SK-N-SH (cell line): ENCODE measurements around the gene MLANA. TPM values are rescaled to one million over a fixed set of nuclear protein-coding genes. Genes with fewer than 3 reads are reported as not detected.

Experiments used
- CTCF ChIA-PET: fragments of 300-600, 350-600 bp; formaldehyde crosslinking; extraction: SDS; loops from one replicate; lab custom pipeline; 2021; lab: Yijun Ruan, JAX
- POLR2A ChIA-PET: fragments of 350-600 bp; sonication (Branson Sonifier 250); formaldehyde crosslinking; extraction: SDS; loops from one replicate; lab custom pipeline; 2020; ENCODE audit warnings: antibody characterized with exemption, inconsistent platforms; lab: Yijun Ruan, JAX
- DNase-seq: peaks from one replicate; pipeline ENCODE4 v3.0.0; 2012
- H2AFZ ChIP-seq: fragments of 200-600 bp; sonication (generic); 2 replicates; pipeline ENCODE4 v1.8.1; 2016; ENCODE audit warnings: antibody characterized with exemption, mild to moderate bottlenecking, low read depth
- H3F3A ChIP-seq: fragments of 200-600 bp; sonication (generic); replicated peaks from 2 replicates; pipeline ENCODE3; 2016; ENCODE audit warnings: antibody characterized with exemption, mild to moderate bottlenecking; ENCODE audit not compliant: insufficient read depth
- H3K27ac ChIP-seq, 2 experiments: fragments of 200-500 bp in 1 of 2; fragments of 200-600 bp in 1 of 2; sonication (Bioruptor generic) in 1 of 2; sonication (generic), shearing (Covaris generic) in 1 of 2; 2 replicates each; pipeline versions ENCODE4 v1.5.1 to v1.6.1; 2014 to 2016; ENCODE audit warnings: low read depth in 2 of 2, inconsistent platforms in 1 of 2, low read length in 1 of 2, mild to moderate bottlenecking in 1 of 2, mixed read lengths in 1 of 2
- H3K27me3 ChIP-seq: fragments of 200-600 bp; sonication (generic), shearing (Covaris generic); 2 replicates; pipeline ENCODE4 v1.6.1; 2016; ENCODE audit warnings: mixed run types; ENCODE audit not compliant: insufficient read depth
- H3K36me3 ChIP-seq, 2 experiments: fragments of 200-500 bp in 1 of 2; fragments of 200-600 bp in 1 of 2; sonication (Bioruptor generic) in 1 of 2; sonication (generic) in 1 of 2; replicated peaks in 1 of 2; 2 replicates each; pipeline versions ENCODE3 to v1.5.1; 2014 to 2016; ENCODE audit warnings: low read length in 1 of 2, mild to moderate bottlenecking in 1 of 2; ENCODE audit not compliant: insufficient read depth in 2 of 2, control insufficient read depth in 1 of 2
- H3K4me1 ChIP-seq, 2 experiments: fragments of 200-500 bp in 1 of 2; fragments of 200-600 bp in 1 of 2; sonication (Bioruptor generic) in 1 of 2; sonication (generic), shearing (Covaris generic) in 1 of 2; 2 replicates each; pipeline versions ENCODE4 v1.5.1 to v1.6.1; 2014 to 2016; ENCODE audit warnings: low read depth in 1 of 2, low read length in 1 of 2, mixed run types in 1 of 2; ENCODE audit not compliant: insufficient read depth in 2 of 2, control insufficient read depth in 1 of 2
- H3K4me2 ChIP-seq: fragments of 200-600 bp; sonication (generic), shearing (Covaris generic); 2 replicates; pipeline ENCODE4 v1.6.1; 2017; ENCODE audit warnings: mixed run types
- H3K4me3 ChIP-seq, 2 experiments: fragments of 200-500 bp in 1 of 2; fragments of 200-600 bp in 1 of 2; sonication (Bioruptor generic) in 1 of 2; sonication (generic), shearing (Covaris generic) in 1 of 2; 2 replicates each; pipeline versions ENCODE4 v1.5.1 to v1.8.1; 2014 to 2016; ENCODE audit warnings: low read depth in 2 of 2, inconsistent platforms in 1 of 2, low read length in 1 of 2, mild to moderate bottlenecking in 1 of 2, mixed read lengths in 1 of 2, moderate library complexity in 1 of 2
- H3K79me2 ChIP-seq: fragments of 200-600 bp; sonication (generic); 2 replicates; pipeline ENCODE4 v1.8.1; 2017; ENCODE audit warnings: mild to moderate bottlenecking; ENCODE audit not compliant: insufficient read depth
- H3K9ac ChIP-seq: fragments of 200-600 bp; sonication (generic); 2 replicates; pipeline ENCODE4 v1.6.1; 2017; ENCODE audit warnings: mixed run types
- H3K9me2 ChIP-seq: fragments of 200-600 bp; sonication (generic); 2 replicates; pipeline ENCODE4 v1.6.1; 2017; ENCODE audit warnings: mixed run types
- H3K9me3 ChIP-seq: fragments of 200-600 bp; sonication (generic); 2 replicates; pipeline ENCODE4 v1.6.1; 2017; ENCODE audit warnings: mixed run types, mild to moderate bottlenecking, moderate library complexity
- H4K20me1 ChIP-seq: fragments of 200-600 bp; sonication (generic); 2 replicates; pipeline ENCODE4 v1.6.1; 2017; ENCODE audit warnings: mild to moderate bottlenecking, mixed run types; ENCODE audit not compliant: insufficient read depth
- CHD2 ChIP-seq: fragments of 150-350 bp; IDR thresholded peaks from 2 replicates; pipeline ENCODE4 v1.6.1; 2018; ENCODE audit warnings: low read length; ENCODE audit not compliant: partially characterized antibody
- ELF1 ChIP-seq: IDR thresholded peaks from 2 replicates; pipeline ENCODE4 v1.4.0; 2012
- EZH2phosphoT487 ChIP-seq: fragments of 200-600 bp; sonication (generic); IDR thresholded peaks from 2 replicates; pipeline ENCODE4 v1.6.1; 2017; ENCODE audit warnings: low read depth, mixed run types, mild to moderate bottlenecking, antibody characterized with exemption, moderate library complexity, borderline replicate concordance
- FOXJ3 ChIP-seq: sonication (generic); formaldehyde crosslinking; IDR thresholded peaks from 2 replicates; pipeline ENCODE4 v1.5.1; 2020; ENCODE audit warnings: mild to moderate bottlenecking, missing genetic modification reagents
- FOXM1 ChIP-seq: IDR thresholded peaks from 2 replicates; pipeline ENCODE4 v1.4.0; 2012; ENCODE audit warnings: low read depth, mild to moderate bottlenecking
- GATA2 ChIP-seq: sonication (generic); formaldehyde crosslinking; IDR thresholded peaks from 2 replicates; pipeline ENCODE4 v1.5.0; 2020; ENCODE audit warnings: mild to moderate bottlenecking, missing genetic modification reagents
- JUND ChIP-seq: IDR thresholded peaks from 2 replicates; pipeline ENCODE4 v1.4.0; 2012
- MXI1 ChIP-seq: IDR thresholded peaks from 2 replicates; pipeline ENCODE4 v1.6.1; 2012; ENCODE audit warnings: mild to moderate bottlenecking, low read depth, low read length, improper control_type of control experiment
- NFIC ChIP-seq: IDR thresholded peaks from 2 replicates; pipeline ENCODE4 v1.4.0; 2012; ENCODE audit warnings: borderline replicate concordance
- NRF1 ChIP-seq: IDR thresholded peaks from 2 replicates; pipeline ENCODE4 v1.6.1; 2012; ENCODE audit warnings: low read depth, mild to moderate bottlenecking, low read length
- TAF1 ChIP-seq: IDR thresholded peaks from 2 replicates; pipeline ENCODE4 v1.6.1; 2012; ENCODE audit warnings: low read depth, mild to moderate bottlenecking, low read length, moderate library complexity, borderline replicate concordance
- TEAD4 ChIP-seq: IDR thresholded peaks from 2 replicates; pipeline ENCODE4 v1.4.0; 2012; ENCODE audit warnings: mild to moderate bottlenecking, borderline replicate concordance; ENCODE audit not compliant: insufficient read depth
- WGBS: methylation state at CpG from one replicate; pipeline ENCODE4 v1.1.6; 2017; ENCODE audit warnings: low lambda C conversion rate; 5-methylcytosine and 5-hydroxymethylcytosine counted together
- polyA plus RNA-seq, 3 experiments: library from polyadenylated mRNA; depleted of rRNA; stranded (reverse); fragments of >200 nt; gene quantifications; 2 replicates each; pipeline ENCODE4 v1.2.3, GENCODE V29; 2012
- TF ChIP-seq, protein P1 (sequence below): IDR thresholded peaks from 2 replicates; pipeline ENCODE4 v1.4.0; 2012; ENCODE audit warnings: low read depth, borderline replicate concordance
- TF ChIP-seq, protein P2 (sequence below): fragments of 200-600 bp; sonication (generic); IDR thresholded peaks from 2 replicates; pipeline ENCODE4 v1.6.1; 2017; ENCODE audit warnings: antibody characterized with exemption, mild to moderate bottlenecking, moderate library complexity

Gene MLANA
- polyA plus RNA-seq, 1 of the 3 experiments (the other 2 are of a cell fraction) = not detected

DNA sequence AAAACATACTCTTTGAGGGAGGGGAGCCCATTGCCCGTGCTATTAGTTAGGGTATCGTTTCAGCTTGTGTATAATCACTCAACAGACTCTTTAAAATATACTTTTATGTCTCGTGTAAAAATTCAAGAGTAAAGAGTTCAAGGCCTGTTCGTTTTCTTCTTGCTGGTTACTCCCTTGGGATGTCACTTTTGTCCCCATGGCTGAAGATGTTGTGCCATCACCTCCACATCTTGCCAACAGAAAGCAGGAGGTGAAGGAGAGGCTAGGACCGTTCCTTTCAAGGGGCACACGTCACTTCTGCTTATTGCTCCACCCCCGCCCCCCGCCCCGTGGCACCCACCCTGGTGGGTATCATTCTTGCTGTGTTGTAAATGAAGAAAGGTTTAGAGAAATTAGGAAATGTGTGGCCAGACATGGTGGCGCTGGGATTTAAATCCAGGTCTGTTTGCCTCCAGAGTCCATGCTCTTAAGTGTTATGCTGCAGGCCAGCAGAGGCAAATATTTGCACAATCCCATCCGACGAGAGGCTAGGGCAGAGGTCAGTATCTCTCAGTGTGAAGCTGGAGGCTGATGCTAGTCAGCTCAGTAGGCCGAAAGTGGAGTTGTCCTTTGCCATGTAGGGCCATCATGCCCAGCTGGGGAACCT lies 3.0 kb downstream of the MLANA start (continued):
- TF ChIP-seq MXI1 = no peak
- no peak for TF ChIP-seq GATA2 (CRISPR knock-in tag)
- TF ChIP-seq TEAD4 = no peak

DNA sequence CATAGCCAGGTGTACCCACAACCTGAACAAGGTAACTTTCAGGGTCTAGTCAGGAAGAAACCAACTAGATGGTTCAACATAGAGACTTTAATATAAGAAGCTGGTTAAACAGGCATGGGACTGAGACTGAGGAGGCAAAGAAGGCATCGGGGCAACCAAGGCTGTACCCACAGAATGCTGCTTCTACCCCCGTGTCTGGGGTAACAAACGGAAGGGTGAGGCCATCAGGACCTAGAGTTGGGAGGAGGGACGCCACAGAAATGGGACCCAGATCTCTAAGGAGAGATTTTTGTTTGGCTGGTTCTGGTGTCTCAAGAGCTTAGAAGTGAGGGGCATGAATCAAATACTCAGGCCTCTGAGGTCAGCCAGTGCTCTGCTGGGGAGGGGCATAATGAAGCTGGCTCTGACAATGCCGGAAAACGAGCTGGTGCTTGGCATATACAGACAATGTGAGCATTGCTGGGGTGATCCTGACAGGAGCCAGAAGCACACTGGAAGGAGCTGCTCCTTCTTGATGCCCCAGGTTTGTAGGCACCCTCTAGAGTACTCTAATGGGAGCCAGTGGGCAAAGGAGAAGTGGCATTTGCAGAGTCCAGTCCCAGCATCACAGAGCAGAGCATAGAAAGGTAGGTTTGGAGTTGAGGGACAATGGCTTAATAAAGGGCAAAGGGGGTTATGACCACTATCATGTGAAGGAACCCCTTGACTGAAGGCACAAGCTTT lies 3.7 kb downstream of the MLANA start:
- Histone ChIP-seq H3K36me3 (peaks cover 0 to 3% of the 10 kb centered on the region in 2 experiments), H3K4me1 (no peaks in the 10 kb centered on the region), H3F3A (no peaks in the 10 kb centered on the region), H3K4me2 (no peak overlapping the region), H2AFZ (no peak overlapping the region), H3K9me3 (no peaks in the 10 kb centered on the region)
- WGBS = 82% methylated on average over 6 of the region's 6 CpGs
- POLR2A ChIA-PET = no interaction called here
- CTCF ChIA-PET = interaction anchor here (1.6 to 6.2 kb wide), 2 partner anchors 8 to 62 kb away, joined by 6 to 43 read pairs; partner anchors contain the start of gene ERMP1
- TF ChIP-seq EZH2phosphoT487 (no peak), NRF1 (no peak), NFIC (no peak), FOXJ3 (CRISPR knock-in tag) (no peak), FOXM1 (no peak), TEAD4 (no peak)
- TF ChIP-seq, protein P1, sequence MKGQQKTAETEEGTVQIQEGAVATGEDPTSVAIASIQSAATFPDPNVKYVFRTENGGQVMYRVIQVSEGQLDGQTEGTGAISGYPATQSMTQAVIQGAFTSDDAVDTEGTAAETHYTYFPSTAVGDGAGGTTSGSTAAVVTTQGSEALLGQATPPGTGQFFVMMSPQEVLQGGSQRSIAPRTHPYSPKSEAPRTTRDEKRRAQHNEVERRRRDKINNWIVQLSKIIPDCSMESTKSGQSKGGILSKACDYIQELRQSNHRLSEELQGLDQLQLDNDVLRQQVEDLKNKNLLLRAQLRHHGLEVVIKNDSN = no peak
- TF ChIP-seq, all 33 proteins: peak for 0
- no peak overlapping the region for H3K9ac ChIP-seq
- no peaks in the 10 kb centered on the region for H4K20me1 ChIP-seq
- no peaks in the 10 kb centered on the region for H3K27me3 ChIP-seq
- no peaks in the 10 kb centered on the region for H3K79me2 ChIP-seq
- no peaks in the 10 kb centered on the region for H3K9me2 ChIP-seq
- no peak for DNase-seq
- H3K27ac ChIP-seq = no peak overlapping the region
- no peak overlapping the region for H3K4me3 ChIP-seq

DNA sequence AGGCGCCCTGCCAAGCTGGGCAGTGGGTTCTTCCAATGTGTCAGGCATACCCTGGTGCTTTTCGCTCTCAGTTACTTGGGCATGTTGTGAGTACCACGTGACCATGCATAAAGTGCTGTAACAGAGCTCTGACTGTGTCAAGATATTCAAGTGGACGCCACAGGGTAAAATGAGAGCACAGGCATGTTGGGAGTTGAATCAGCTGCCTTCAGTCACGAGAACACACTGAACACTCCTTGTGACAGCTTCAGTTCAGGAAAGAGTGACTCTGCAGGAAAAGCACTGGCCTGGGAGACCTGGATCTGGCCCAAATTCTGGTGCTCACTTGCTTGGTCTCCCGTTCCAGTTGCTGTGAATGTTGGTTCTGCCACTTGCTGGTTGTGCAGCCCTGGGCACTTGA lies 5.1 kb downstream of the MLANA start:
- Histone ChIP-seq H3K27me3 (no peaks in the 10 kb centered on the region), H3K4me2 (no peak overlapping the region), H4K20me1 (no peaks in the 10 kb centered on the region), H3F3A (no peaks in the 10 kb centered on the region), H3K9me3 (no peaks in the 10 kb centered on the region), H2AFZ (no peak overlapping the region), H3K9ac (no peak overlapping the region), H3K9me2 (no peaks in the 10 kb centered on the region), H3K27ac (no peak overlapping the region), H3K4me1 (no peaks in the 10 kb centered on the region), H3K79me2 (no peaks in the 10 kb centered on the region), H3K36me3 (peaks cover 0 to 3% of the 10 kb centered on the region in 2 experiments), H3K4me3 (no peak overlapping the region)
- POLR2A ChIA-PET = no interaction called here
- WGBS = 89% methylated on average over 5 of the region's 6 CpGs
- TF ChIP-seq JUND (no peak), TAF1 (no peak), GATA2 (CRISPR knock-in tag) (no peak), EZH2phosphoT487 (no peak), CHD2 (no peak), ELF1 (no peak)
- TF ChIP-seq, protein P2, sequence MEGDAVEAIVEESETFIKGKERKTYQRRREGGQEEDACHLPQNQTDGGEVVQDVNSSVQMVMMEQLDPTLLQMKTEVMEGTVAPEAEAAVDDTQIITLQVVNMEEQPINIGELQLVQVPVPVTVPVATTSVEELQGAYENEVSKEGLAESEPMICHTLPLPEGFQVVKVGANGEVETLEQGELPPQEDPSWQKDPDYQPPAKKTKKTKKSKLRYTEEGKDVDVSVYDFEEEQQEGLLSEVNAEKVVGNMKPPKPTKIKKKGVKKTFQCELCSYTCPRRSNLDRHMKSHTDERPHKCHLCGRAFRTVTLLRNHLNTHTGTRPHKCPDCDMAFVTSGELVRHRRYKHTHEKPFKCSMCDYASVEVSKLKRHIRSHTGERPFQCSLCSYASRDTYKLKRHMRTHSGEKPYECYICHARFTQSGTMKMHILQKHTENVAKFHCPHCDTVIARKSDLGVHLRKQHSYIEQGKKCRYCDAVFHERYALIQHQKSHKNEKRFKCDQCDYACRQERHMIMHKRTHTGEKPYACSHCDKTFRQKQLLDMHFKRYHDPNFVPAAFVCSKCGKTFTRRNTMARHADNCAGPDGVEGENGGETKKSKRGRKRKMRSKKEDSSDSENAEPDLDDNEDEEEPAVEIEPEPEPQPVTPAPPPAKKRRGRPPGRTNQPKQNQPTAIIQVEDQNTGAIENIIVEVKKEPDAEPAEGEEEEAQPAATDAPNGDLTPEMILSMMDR = no peak
- TF ChIP-seq, protein P1 = no peak
- DNase-seq = no peak
- CTCF ChIA-PET = interaction anchor here (6.2 kb wide), 1 partner anchor 10 kb away, joined by 43 read pairs; no protein-coding TSS in a partner anchor
